ENCODE data around the gene KREMEN1.

- TF ChIP-seq POLR2A (IDR thresholded peaks at IDR 0.05) (no peak), POLR2AphosphoS5 (IDR thresholded peaks at IDR 0.05) (no peak), EP300 (IDR thresholded peaks at IDR 0.05) (no peak)
- TF ChIP-seq, protein P1, sequence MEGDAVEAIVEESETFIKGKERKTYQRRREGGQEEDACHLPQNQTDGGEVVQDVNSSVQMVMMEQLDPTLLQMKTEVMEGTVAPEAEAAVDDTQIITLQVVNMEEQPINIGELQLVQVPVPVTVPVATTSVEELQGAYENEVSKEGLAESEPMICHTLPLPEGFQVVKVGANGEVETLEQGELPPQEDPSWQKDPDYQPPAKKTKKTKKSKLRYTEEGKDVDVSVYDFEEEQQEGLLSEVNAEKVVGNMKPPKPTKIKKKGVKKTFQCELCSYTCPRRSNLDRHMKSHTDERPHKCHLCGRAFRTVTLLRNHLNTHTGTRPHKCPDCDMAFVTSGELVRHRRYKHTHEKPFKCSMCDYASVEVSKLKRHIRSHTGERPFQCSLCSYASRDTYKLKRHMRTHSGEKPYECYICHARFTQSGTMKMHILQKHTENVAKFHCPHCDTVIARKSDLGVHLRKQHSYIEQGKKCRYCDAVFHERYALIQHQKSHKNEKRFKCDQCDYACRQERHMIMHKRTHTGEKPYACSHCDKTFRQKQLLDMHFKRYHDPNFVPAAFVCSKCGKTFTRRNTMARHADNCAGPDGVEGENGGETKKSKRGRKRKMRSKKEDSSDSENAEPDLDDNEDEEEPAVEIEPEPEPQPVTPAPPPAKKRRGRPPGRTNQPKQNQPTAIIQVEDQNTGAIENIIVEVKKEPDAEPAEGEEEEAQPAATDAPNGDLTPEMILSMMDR (IDR thresholded peaks at IDR 0.05) = no peak
Observed at GRCh38 chr22:29203488-29204454, 130.9 kb downstream of the KREMEN1 start.
